PC-9 (cell line): ENCODE results near the gene SPATA17. TPM values are rescaled to one million over a fixed set of nuclear protein-coding genes. Genes with fewer than 3 reads are reported as not detected.

Experiments used
- BruUV-seq: library from RNA; stranded (reverse); fragments of 400-500 nt; replicated peaks from 2 replicates; lab custom pipeline; 2021; lab: Mats Ljungman, UMichigan
- CTCF ChIA-PET: fragments of 300-600 bp; sonication (Branson Sonifier 250); formaldehyde crosslinking; loops from one replicate; lab custom pipeline; 2022; ENCODE audit warnings: antibody characterized with exemption; lab: Charles Lee
- POLR2A ChIA-PET: fragments of 300-600 bp; sonication (Branson Sonifier 250); formaldehyde crosslinking; loops from one replicate; lab custom pipeline; 2022; ENCODE audit warnings: antibody characterized with exemption; ENCODE audit not compliant: unreplicated experiment; lab: Charles Lee
- DNase-seq, 2 experiments: peaks; one replicate each; pipeline versions ENCODE4 v3.0.0 to v3.0.0-alpha.2; 2015 to 2022; ENCODE audit warnings: mixed read lengths in 1 of 2
- H2AFZ ChIP-seq: fragments of 200-600 bp; sonication (generic); 2 replicates; pipeline ENCODE4 v1.8.1; 2017; ENCODE audit warnings: antibody characterized with exemption
- H3F3A ChIP-seq: fragments of 200-600 bp; sonication (generic); 2 replicates; pipeline ENCODE4 v1.8.1; 2017; ENCODE audit warnings: antibody characterized with exemption, mild to moderate bottlenecking, low read depth; ENCODE audit not compliant: insufficient read depth
- H3K27ac ChIP-seq: fragments of 200-600 bp; sonication (generic); 2 replicates; pipeline ENCODE4 v1.6.1; 2016; ENCODE audit warnings: mixed run types
- H3K27me3 ChIP-seq: fragments of 200-600 bp; sonication (generic); 2 replicates; pipeline ENCODE4 v1.6.1; 2016; ENCODE audit warnings: low read depth, mixed run types; ENCODE audit not compliant: insufficient read depth
- H3K36me3 ChIP-seq: fragments of 200-600 bp; sonication (generic); 2 replicates; pipeline ENCODE4 v1.6.1; 2016; ENCODE audit warnings: low read depth, mixed run types
- H3K4me1 ChIP-seq: fragments of 200-600 bp; sonication (generic); replicated peaks from 2 replicates; pipeline ENCODE4 v1.6.1; 2016; ENCODE audit warnings: mixed run types; ENCODE audit not compliant: insufficient read depth
- H3K4me2 ChIP-seq: fragments of 200-600 bp; sonication (generic); 2 replicates; pipeline ENCODE4 v1.6.1; 2017; ENCODE audit warnings: mixed run types
- H3K4me3 ChIP-seq: fragments of 200-600 bp; sonication (generic); 2 replicates; pipeline ENCODE4 v1.6.1; 2016; ENCODE audit warnings: mixed run types
- H3K79me2 ChIP-seq: fragments of 200-600 bp; sonication (generic); 2 replicates; pipeline ENCODE4 v1.6.1; 2017; ENCODE audit warnings: low read depth, mixed run types
- H3K9me2 ChIP-seq: fragments of 200-600 bp; sonication (generic); 2 replicates; pipeline ENCODE4 v1.8.1; 2017; ENCODE audit warnings: mild to moderate bottlenecking; ENCODE audit not compliant: insufficient read depth
- H3K9me3 ChIP-seq: fragments of 200-600 bp; sonication (generic); 2 replicates; pipeline ENCODE4 v1.8.1; 2016; ENCODE audit warnings: low read depth; ENCODE audit not compliant: insufficient read depth
- H4K20me1 ChIP-seq: fragments of 200-600 bp; sonication (generic); 2 replicates; pipeline ENCODE4 v1.8.1; 2017; ENCODE audit not compliant: insufficient read depth
- EZH2 ChIP-seq: fragments of 200-600 bp; sonication (generic); IDR thresholded peaks from 2 replicates; pipeline ENCODE4 v1.8.0; 2017; ENCODE audit warnings: antibody characterized with exemption, low read depth
- intact Hi-C: fragments of 100-400 bp; cut with micrococcal nuclease; formaldehyde crosslinking; loops from one replicate; pipeline ENCODE4 v1.10.0; 2022; ENCODE audit not compliant: unreplicated experiment
- total RNA-seq: library from RNA; stranded (reverse); gene quantifications from 2 replicates; pipeline ENCODE4 v1.2.3, GENCODE V29; 2021
- TF ChIP-seq, protein P1 (sequence below): fragments of 200-600 bp; sonication (generic); conservative IDR thresholded peaks from 2 replicates; pipeline ENCODE4 v1.6.1; 2017; ENCODE audit warnings: mixed run types, antibody characterized with exemption, mild to moderate bottlenecking, moderate library complexity

Gene SPATA17
- total RNA-seq, 1 experiment from 2014 or later = 8.9 TPM

DNA sequence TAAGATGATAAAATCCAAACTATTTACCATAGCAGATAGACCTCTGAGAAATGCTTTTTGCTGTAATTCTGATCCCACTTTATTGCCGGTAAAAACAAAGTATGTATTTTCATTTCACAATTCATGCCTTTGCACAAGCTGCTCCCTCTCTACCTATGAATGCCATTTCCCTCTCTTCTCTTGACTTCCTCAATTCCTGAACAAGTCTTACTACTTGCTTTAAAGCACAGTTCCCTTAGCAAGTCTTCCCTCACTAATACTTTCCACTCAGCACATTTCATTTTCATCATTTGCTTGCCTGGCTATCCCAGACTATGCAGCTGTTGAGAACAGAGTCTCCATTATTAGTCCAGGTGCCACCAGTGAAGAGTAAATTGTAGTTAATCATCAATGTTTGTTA lies 14.0 kb upstream of the SPATA17 start:
- H3K27me3 ChIP-seq = no peaks in the 10 kb centered on the region
- no peaks in the 10 kb centered on the region for H3K9me3 ChIP-seq
- intact Hi-C loops = no loop called here
- DNase-seq = no peak
- H3F3A ChIP-seq = 0 out of 2 replicates have a peak, but pooled peaks cover 8% of the 10 kb centered on the region
- ChIA-PET CTCF (no interaction called here), POLR2A (no interaction called here)
- 0 out of 2 replicates have a peak, but pooled peaks cover 11% of the 10 kb centered on the region for H3K36me3 ChIP-seq
- H4K20me1 ChIP-seq = peaks cover 35% of the 10 kb centered on the region
- BruUV-seq = no TSS peak
- H3K4me3 ChIP-seq = no peak overlapping the region
- H3K27ac ChIP-seq = no peak overlapping the region
- no peaks in the 10 kb centered on the region for H3K9me2 ChIP-seq
- no peaks in the 10 kb centered on the region for H3K4me1 ChIP-seq
- H3K4me2 ChIP-seq = no peak overlapping the region
- H2AFZ ChIP-seq = no peak overlapping the region
- no peak for TF ChIP-seq EZH2
- TF ChIP-seq, protein P1, sequence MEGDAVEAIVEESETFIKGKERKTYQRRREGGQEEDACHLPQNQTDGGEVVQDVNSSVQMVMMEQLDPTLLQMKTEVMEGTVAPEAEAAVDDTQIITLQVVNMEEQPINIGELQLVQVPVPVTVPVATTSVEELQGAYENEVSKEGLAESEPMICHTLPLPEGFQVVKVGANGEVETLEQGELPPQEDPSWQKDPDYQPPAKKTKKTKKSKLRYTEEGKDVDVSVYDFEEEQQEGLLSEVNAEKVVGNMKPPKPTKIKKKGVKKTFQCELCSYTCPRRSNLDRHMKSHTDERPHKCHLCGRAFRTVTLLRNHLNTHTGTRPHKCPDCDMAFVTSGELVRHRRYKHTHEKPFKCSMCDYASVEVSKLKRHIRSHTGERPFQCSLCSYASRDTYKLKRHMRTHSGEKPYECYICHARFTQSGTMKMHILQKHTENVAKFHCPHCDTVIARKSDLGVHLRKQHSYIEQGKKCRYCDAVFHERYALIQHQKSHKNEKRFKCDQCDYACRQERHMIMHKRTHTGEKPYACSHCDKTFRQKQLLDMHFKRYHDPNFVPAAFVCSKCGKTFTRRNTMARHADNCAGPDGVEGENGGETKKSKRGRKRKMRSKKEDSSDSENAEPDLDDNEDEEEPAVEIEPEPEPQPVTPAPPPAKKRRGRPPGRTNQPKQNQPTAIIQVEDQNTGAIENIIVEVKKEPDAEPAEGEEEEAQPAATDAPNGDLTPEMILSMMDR = no peak
- peaks cover 20% of the 10 kb centered on the region for H3K79me2 ChIP-seq

DNA sequence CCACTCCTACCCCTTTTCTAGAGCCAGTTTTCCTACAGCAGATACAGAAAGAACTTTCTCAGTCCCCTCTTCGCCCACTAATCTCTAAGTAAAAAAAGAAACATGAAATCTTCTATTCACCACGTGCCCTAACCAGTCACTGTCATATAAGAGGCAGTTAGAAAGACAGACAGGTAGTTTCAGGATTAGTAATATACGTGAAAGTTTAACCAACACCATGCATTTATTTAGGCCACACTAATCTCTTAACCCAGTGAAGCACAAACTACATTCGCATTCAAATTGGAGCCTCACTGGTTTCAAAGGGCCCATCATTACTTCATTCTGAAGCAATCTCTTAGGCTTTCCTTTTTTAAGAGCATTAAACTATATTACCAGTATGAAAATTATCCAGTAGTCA lies 10.3 kb upstream of the SPATA17 start:
- intact Hi-C loops = no loop called here
- Histone ChIP-seq H3K79me2 (peaks cover 56% of the 10 kb centered on the region), H3K9me3 (no peaks in the 10 kb centered on the region), H3K27ac (no peak overlapping the region), H3K27me3 (no peaks in the 10 kb centered on the region), H3K4me1 (no peaks in the 10 kb centered on the region), H3K4me3 (no peak overlapping the region), H2AFZ (no peak overlapping the region), H3F3A (peaks cover 8% of the 10 kb centered on the region; the same call in 1 of the 2 replicates), H3K9me2 (no peaks in the 10 kb centered on the region), H3K36me3 (0 out of 2 replicates have a peak, but pooled peaks cover 7% of the 10 kb centered on the region), H4K20me1 (peaks cover 31% of the 10 kb centered on the region), H3K4me2 (no peak overlapping the region)
- TF ChIP-seq, protein P1 = no peak
- no peak for TF ChIP-seq EZH2
- POLR2A ChIA-PET = no interaction called here
- no TSS peak for BruUV-seq
- CTCF ChIA-PET = no interaction called here
- DNase-seq = no peak

DNA sequence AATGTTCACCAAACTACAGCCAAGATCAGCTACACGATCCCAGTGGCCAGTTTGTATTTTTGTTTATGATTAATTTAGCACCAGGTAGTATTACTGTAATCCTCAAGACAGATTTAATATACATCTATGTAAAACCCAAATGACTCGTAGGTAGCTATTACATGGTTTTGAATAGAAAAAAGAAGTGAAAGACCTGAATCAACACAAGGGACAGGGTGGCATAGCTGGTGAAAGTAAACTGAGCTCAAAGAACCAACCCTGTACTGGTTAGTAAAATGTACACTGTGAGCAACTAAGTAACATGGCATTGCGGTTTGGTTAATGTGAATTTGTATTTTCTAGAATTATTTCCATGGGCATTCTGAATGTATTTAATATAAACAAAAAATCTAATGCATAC lies 9.1 kb upstream of the SPATA17 start:
- intact Hi-C loops = no loop called here
- no TSS peak for BruUV-seq
- CTCF ChIA-PET = no interaction called here

More for the DNA sequence above, 9.1 kb upstream of the SPATA17 start:
- Histone ChIP-seq H3F3A (peaks cover 8% of the 10 kb centered on the region; the same call in 1 of the 2 replicates), H3K4me3 (no peak overlapping the region), H3K79me2 (peaks cover 68% of the 10 kb centered on the region), H2AFZ (no peak overlapping the region), H3K9me3 (no peaks in the 10 kb centered on the region), H3K36me3 (0 out of 2 replicates have a peak, but pooled peaks cover 3% of the 10 kb centered on the region), H3K4me2 (no peak overlapping the region), H3K9me2 (no peaks in the 10 kb centered on the region), H4K20me1 (peaks cover 24% of the 10 kb centered on the region), H3K27me3 (no peaks in the 10 kb centered on the region), H3K4me1 (no peaks in the 10 kb centered on the region), H3K27ac (no peak overlapping the region)
- TF ChIP-seq, protein P1 = no peak
- no peak for TF ChIP-seq EZH2
- POLR2A ChIA-PET = interaction anchor here (0.6 kb wide), 3 partner anchors 9 to 1975 kb away, joined by 3 to 4 read pairs (median 3); partner anchors contain the start of genes GPATCH2 and SPATA17
- DNase-seq = no peak
